ENCODE results near the gene NBAS. TPM values are rescaled to one million over a fixed set of nuclear protein-coding genes. Genes with fewer than 3 reads are reported as not detected.

Gene NBAS
- polyA plus RNA-seq, 1 donor from 2014 or later: 31.9 TPM

- no peak overlapping the region for H3K4me2 ChIP-seq (ENCODE audit: low read length)
- TF ChIP-seq RAD21 (conservative IDR thresholded peaks at IDR 0.05): no peak
- no peak for TF ChIP-seq CTCF (IDR thresholded peaks at IDR 0.05; ENCODE audit: poor library complexity, severe bottlenecking)
- TF ChIP-seq EZH2 (IDR thresholded peaks at IDR 0.05; ENCODE audit: borderline replicate concordance, insufficient read depth, low read length, poor library complexity, severe bottlenecking): no peak
- TF ChIP-seq REST (IDR thresholded peaks at IDR 0.05; ENCODE audit: borderline replicate concordance): no peak
- TF ChIP-seq EP300 (conservative IDR thresholded peaks at IDR 0.05; ENCODE audit: poor library complexity, severe bottlenecking): no peak
- TF ChIP-seq MXI1 (conservative IDR thresholded peaks at IDR 0.05; ENCODE audit: poor library complexity, severe bottlenecking): no peak
- TF ChIP-seq POLR2AphosphoS5 (IDR thresholded peaks at IDR 0.05): no peak
- TF ChIP-seq TAF1 (IDR thresholded peaks at IDR 0.05; ENCODE audit: low read depth): no peak
- no peak for TF ChIP-seq SMC3 (conservative IDR thresholded peaks at IDR 0.05; ENCODE audit: poor library complexity)
Measured at GRCh38 chr2:15427987-15428386, 133.1 kb downstream of the NBAS start.

GRCh38 chr2:15426606-15427005 lies 134.5 kb downstream of the NBAS start:
- TF ChIP-seq MXI1 (conservative IDR thresholded peaks at IDR 0.05; ENCODE audit: poor library complexity, severe bottlenecking) (no peak), POLR2AphosphoS5 (IDR thresholded peaks at IDR 0.05) (no peak)
- Histone ChIP-seq H3K4me3 (ENCODE audit: low read length) (no peak overlapping the region), H3K4me2 (ENCODE audit: low read length) (no peak overlapping the region), H3K9me2 (ENCODE audit: insufficient read depth, low read length) (no peaks in the 10 kb centered on the region), H3K9ac (ENCODE audit: low read length) (no peak overlapping the region), H3K27ac (ENCODE audit: low read length) (no peak overlapping the region), H3K79me2 (replicated peaks; ENCODE audit: insufficient read depth, low read length) (no peaks in the 10 kb centered on the region), H2AFZ (ENCODE audit: low read depth, low read length) (no peak overlapping the region), H3K36me3 (ENCODE audit: insufficient read depth, low read length) (no peaks in the 10 kb centered on the region), H4K20me1 (ENCODE audit: insufficient read depth) (no peaks in the 10 kb centered on the region), H3F3A (ENCODE audit: insufficient read depth, low read length, poor library complexity, severe bottlenecking) (no peaks in the 10 kb centered on the region), H3K9me3 (ENCODE audit: low read length) (no peaks in the 10 kb centered on the region), H3K27me3 (ENCODE audit: insufficient read depth, low read depth, low read length) (no peaks in the 10 kb centered on the region)

More at GRCh38 chr2:15427987-15428386, 133.1 kb downstream of the NBAS start:
- Histone ChIP-seq H3K4me3 (ENCODE audit: low read length) (no peak overlapping the region), H3F3A (ENCODE audit: insufficient read depth, low read length, poor library complexity, severe bottlenecking) (no peaks in the 10 kb centered on the region), H3K9me2 (ENCODE audit: insufficient read depth, low read length) (no peaks in the 10 kb centered on the region), H3K36me3 (ENCODE audit: insufficient read depth, low read length) (no peaks in the 10 kb centered on the region), H3K27me3 (ENCODE audit: insufficient read depth, low read depth, low read length) (no peaks in the 10 kb centered on the region), H3K9ac (ENCODE audit: low read length) (no peak overlapping the region), H2AFZ (ENCODE audit: low read depth, low read length) (no peak overlapping the region), H3K27ac (ENCODE audit: low read length) (no peak overlapping the region), H3K9me3 (ENCODE audit: low read length) (no peaks in the 10 kb centered on the region), H3K79me2 (replicated peaks; ENCODE audit: insufficient read depth, low read length) (no peaks in the 10 kb centered on the region), H4K20me1 (ENCODE audit: insufficient read depth) (no peaks in the 10 kb centered on the region)

DNA sequence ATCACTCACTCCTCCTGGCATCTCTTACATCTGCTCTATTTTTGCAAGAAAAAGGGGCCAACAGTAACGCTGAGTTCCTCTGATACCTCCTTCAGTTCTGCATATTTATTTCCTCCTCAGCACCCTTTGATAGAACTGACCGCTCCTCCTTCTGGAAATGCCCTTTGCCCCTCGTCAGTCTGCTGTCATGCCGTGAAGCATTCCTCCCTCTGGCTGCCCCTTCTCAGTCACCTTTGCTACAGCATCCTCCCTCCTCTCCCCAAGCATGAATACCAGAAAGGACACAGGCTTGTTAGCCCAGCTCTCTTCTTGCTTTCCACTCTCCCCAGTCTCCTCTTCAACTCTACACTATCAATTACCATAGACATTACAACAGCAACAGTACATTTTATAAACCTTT lies 135.4 kb downstream of the NBAS start:
- H4K20me1 ChIP-seq (ENCODE audit: insufficient read depth): no peaks in the 10 kb centered on the region
- H2AFZ ChIP-seq (ENCODE audit: low read depth, low read length): no peak overlapping the region
- H3F3A ChIP-seq (ENCODE audit: insufficient read depth, low read length, poor library complexity, severe bottlenecking): no peaks in the 10 kb centered on the region
- no peaks in the 10 kb centered on the region for H3K36me3 ChIP-seq (ENCODE audit: insufficient read depth, low read length)
- H3K9me2 ChIP-seq (ENCODE audit: insufficient read depth, low read length): no peaks in the 10 kb centered on the region
- no peak overlapping the region for H3K27ac ChIP-seq (ENCODE audit: low read length)
- H3K4me2 ChIP-seq (ENCODE audit: low read length): no peak overlapping the region
- no peak overlapping the region for H3K4me3 ChIP-seq (ENCODE audit: low read length)
- H3K9ac ChIP-seq (ENCODE audit: low read length): no peak overlapping the region
- no peaks in the 10 kb centered on the region for H3K79me2 ChIP-seq (replicated peaks; ENCODE audit: insufficient read depth, low read length)
- TF ChIP-seq CTCF (IDR thresholded peaks at IDR 0.05; ENCODE audit: poor library complexity, severe bottlenecking) (no peak), SMC3 (conservative IDR thresholded peaks at IDR 0.05; ENCODE audit: poor library complexity) (no peak), EP300 (conservative IDR thresholded peaks at IDR 0.05; ENCODE audit: poor library complexity, severe bottlenecking) (no peak), REST (IDR thresholded peaks at IDR 0.05; ENCODE audit: borderline replicate concordance) (no peak), MXI1 (conservative IDR thresholded peaks at IDR 0.05; ENCODE audit: poor library complexity, severe bottlenecking) (no peak), EZH2 (IDR thresholded peaks at IDR 0.05; ENCODE audit: borderline replicate concordance, insufficient read depth, low read length, poor library complexity, severe bottlenecking) (no peak), RAD21 (conservative IDR thresholded peaks at IDR 0.05) (no peak), POLR2AphosphoS5 (IDR thresholded peaks at IDR 0.05) (no peak), TAF1 (IDR thresholded peaks at IDR 0.05; ENCODE audit: low read depth) (no peak)
- H3K27me3 ChIP-seq (ENCODE audit: insufficient read depth, low read depth, low read length): no peaks in the 10 kb centered on the region
- no peaks in the 10 kb centered on the region for H3K9me3 ChIP-seq (ENCODE audit: low read length)

All from neural cell (in vitro differentiated cells).